GM18499 (cell line): ENCODE data around the gene BMP8B.
A peak's percentile ranks its signal among the peaks of the same experiment; 100 is the strongest.
"Not testable (repeated sequence)": the region's sequence is repeated elsewhere in the genome, so short reads cannot be mapped to it uniquely, and the experiment has no call there.

Experiments
- ATAC-seq: cut with Tn5 transposase; IDR thresholded peaks from one replicate; pipeline ENCODE4 v1.9.1; 2021; ENCODE audit warnings: moderate number of reproducible peaks; ENCODE audit not compliant: insufficient read depth, unreplicated experiment

BMP8B gene

GRCh38 chr1:39788758-39789570 lies at the start of gene BMP8B:
Gene BMP8B (minus strand): TSS chr1:39788865. CDS start chr1:39788485, 380 bp downstream.
- no peak for ATAC-seq

GRCh38 chr1:39836595-39837110 lies 48.0 kb upstream of the BMP8B start:
- no peak for ATAC-seq

GRCh38 chr1:39835935-39836594 lies 47.4 kb upstream of the BMP8B start:
- no peak for ATAC-seq

GRCh38 chr1:39835110-39835509 lies 46.4 kb upstream of the BMP8B start:
- no peak for ATAC-seq

GRCh38 chr1:39833621-39834385 lies 45.1 kb upstream of the BMP8B start:
- no peak for ATAC-seq

GRCh38 chr1:39833121-39833520 lies 44.5 kb upstream of the BMP8B start:
- ATAC-seq, result no peak

- ATAC-seq, result no peak
Measured at GRCh38 chr1:39832294-39832693, 43.6 kb upstream of the BMP8B start.

- no peak for ATAC-seq
Measured at GRCh38 chr1:39829791-39830533, 41.3 kb upstream of the BMP8B start.

- no peak for ATAC-seq
Measured at GRCh38 chr1:39828734-39829133, 40.1 kb upstream of the BMP8B start.

- ATAC-seq, result not testable (repeated sequence)
Measured at GRCh38 chr1:39828255-39828654, 39.6 kb upstream of the BMP8B start.

- no peak for ATAC-seq
Measured at GRCh38 chr1:39827201-39827600, 38.5 kb upstream of the BMP8B start.

GRCh38 chr1:39826583-39826982 lies 37.9 kb upstream of the BMP8B start:
- no peak for ATAC-seq

- ATAC-seq, result no peak
Measured at GRCh38 chr1:39825432-39825941, 36.8 kb upstream of the BMP8B start.

GRCh38 chr1:39823450-39823849 lies 34.8 kb upstream of the BMP8B start:
- ATAC-seq, result not testable (repeated sequence)

GRCh38 chr1:39822146-39822545 lies 33.5 kb upstream of the BMP8B start:
- ATAC-seq, result no peak

- ATAC-seq, result no peak
Measured at GRCh38 chr1:39819091-39819812, 30.6 kb upstream of the BMP8B start.

GRCh38 chr1:39818482-39818881 lies 29.8 kb upstream of the BMP8B start:
- ATAC-seq, result no peak

- ATAC-seq, result peak; percentile 83
Measured at GRCh38 chr1:39817091-39817932, 28.6 kb upstream of the BMP8B start.
